ENCODE measurements around the gene CDK6.

Gene CDK6

GRCh38 chr7:92843781-92844180, 7.4 kb upstream of the CDK6 start:
- no peak for DNase-seq

GRCh38 chr7:92843034-92843760, 6.8 kb upstream of the CDK6 start:
- DNase-seq = no peak

DNA sequence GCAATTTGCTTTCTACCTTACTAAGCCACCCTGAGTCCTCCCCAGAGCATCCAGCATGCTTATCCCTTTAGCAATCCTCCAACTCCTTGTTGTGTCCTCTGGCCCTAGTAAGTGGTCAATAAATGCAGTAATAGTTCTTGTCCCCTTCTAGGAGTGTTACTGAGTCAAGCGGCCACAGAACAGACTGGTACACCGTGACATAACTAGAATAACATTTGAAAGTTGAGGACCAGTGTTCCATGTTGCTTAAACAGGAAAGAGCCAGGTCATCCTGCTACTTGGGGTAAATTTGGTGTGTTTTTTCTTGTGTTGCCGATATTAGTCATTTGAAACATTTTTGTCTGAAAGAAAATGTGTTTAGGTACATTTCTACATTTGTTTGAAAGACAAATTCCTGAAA, 4.8 kb upstream of the CDK6 start:
- DNase-seq = no peak

GRCh38 chr7:92840316-92840715, 3.9 kb upstream of the CDK6 start:
- no peak for DNase-seq

DNA sequence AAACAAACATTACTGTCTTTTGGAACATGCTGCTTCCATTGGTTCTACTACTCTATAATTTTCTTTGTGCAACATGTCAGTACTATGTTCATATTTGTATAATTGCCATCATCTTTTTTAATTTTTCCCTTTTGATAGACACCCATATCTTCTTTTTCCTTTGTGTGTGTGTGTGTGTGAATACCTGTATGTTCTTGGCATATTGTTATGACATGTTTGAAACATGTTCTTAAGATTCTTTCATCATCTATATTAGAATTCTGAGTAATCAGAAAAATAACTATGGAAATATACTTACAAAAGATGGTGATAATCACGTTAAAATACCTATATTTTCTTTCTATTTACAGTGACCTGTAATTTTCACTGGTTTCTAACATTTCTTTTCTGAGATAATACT, 3.5 kb upstream of the CDK6 start:
- DNase-seq = no peak

DNA sequence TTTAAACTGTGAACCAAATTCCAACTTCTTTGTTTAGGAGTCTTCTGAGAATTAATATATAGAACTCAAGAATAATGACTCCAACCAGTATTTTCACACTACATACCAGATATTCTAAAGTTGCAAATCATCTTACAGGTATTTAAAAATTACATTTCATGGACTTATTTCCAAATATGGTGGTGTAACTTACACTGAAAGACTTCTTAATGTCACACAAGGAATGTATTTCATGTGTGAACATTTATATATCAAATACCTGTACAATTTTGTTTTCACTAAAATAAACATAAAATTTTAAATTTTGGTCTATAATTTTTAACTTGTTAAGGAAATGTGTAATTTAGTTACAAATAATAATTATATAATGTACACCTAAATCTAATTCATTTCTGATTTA, 2.6 kb upstream of the CDK6 start:
- no peak for DNase-seq

- DNase-seq = no peak
Measured at GRCh38 chr7:92837000-92837749, 802 bp upstream of the CDK6 start.

- peak; percentile 51 for DNase-seq
Measured at GRCh38 chr7:92835851-92836488, 403 bp downstream of the CDK6 start.

DNA sequence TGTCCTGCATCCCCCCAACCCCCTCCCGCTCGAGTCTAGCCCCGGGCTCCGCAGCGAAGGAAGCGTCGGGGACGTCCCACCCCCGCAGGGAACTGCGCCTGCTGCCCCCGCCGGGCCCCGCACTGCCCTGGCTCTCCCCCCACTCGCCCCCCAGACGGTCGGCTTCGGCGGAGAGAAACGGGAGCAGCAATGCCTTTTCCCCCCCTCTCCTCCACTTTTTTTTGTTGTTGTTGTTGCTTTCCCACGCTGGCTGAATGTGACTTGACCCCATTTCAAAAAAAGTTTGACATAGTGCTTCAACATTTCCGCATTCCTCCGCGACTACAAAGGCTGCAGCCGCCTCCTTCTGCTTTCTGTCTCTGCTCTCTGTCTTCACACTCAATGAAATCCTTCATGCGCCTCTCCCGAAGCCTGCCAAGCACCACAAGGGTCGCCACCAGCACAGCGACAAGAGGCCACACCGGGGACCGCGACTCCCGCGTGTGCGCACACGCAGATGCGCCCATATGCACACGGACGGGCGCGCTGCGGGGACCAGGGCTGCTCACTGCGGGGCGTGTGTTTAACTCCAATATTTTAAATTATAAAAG, 1.0 kb downstream of the CDK6 start:
- DNase-seq = peak; percentile 56

- DNase-seq = no peak
Measured at GRCh38 chr7:92834507-92835260, 1.7 kb downstream of the CDK6 start.

- DNase-seq = peak; percentile 74
Measured at GRCh38 chr7:92833766-92834506, 2.4 kb downstream of the CDK6 start.

GRCh38 chr7:92833024-92833765, 3.2 kb downstream of the CDK6 start:
- DNase-seq = peak; percentile 89

- DNase-seq = peak; percentile 52
Measured at GRCh38 chr7:92832534-92833023, 3.8 kb downstream of the CDK6 start.

GRCh38 chr7:92831716-92832533, 4.4 kb downstream of the CDK6 start:
- DNase-seq = peak; percentile 45

- no peak for DNase-seq
Measured at GRCh38 chr7:92830532-92831110, 5.8 kb downstream of the CDK6 start.

DNA sequence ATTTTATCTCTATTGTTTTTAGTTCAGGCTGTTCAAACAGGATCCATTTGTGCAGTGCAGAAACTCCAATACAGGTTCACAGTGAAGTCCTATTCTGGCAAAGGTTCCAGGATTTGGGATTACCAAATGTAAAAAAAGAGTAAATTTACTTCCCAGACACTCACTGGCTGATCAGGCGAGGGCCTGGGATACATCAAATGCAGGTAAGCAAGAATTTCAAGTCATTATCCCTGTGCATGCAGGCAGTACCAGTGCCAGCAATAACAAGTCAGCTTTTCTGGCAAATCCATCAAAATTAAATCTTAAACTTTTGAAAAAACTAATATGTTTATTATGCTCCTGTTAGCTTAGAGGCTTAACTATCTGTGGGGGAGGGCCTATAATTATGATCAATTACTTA, 6.3 kb downstream of the CDK6 start:
- no peak for DNase-seq

- DNase-seq = no peak
Measured at GRCh38 chr7:92827464-92828120, 8.8 kb downstream of the CDK6 start.

DNA sequence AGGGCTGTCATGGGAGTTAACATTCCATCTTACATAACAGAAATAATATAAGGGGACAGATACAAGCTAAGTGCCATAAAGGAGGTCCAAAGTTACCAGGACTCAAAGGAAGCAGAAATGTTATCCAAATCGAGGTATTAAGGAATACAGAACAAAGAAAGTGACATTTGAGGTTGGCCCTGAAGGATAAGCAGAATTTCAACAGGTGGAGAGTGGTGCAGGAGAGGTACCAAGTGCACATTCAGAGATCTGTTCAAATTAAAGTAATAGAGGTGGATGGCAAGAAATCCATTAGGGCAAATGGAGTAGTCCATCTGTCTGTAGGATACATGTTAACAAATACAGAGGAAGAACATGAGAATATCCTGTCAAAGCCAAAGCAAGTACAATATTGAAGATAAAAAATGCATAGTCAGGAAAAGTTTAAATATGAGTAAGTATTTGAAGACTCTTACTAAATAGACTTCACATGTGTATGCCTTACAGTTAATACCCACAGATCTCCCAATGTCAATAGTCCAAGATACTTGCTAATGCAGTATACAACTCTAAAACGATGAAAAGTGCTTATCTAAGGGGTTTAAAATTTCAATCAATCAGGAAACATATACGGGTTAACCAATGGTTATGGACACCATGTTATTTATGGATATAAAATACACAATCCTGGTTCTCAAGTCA, 10.0 kb downstream of the CDK6 start:
- no peak for DNase-seq
